Uterus (tissue), 4 donors: ENCODE results near the gene EYS. TPM values are rescaled to one million over a fixed set of nuclear protein-coding genes. Genes with fewer than 3 reads are reported as not detected.
"Not testable (repeated sequence)": the region's sequence is repeated elsewhere in the genome, so short reads cannot be mapped to it uniquely, and the experiment has no call there.

Source experiments
- DNase-seq, 2 donors: peaks; one replicate each; pipeline ENCODE4 v3.0.0-alpha.2; 2019 to 2020
- H3K27ac ChIP-seq, 2 donors: fragments of 200-600 bp; sonication (generic); 1 replicate in 1 of 2; 2 replicates in 1 of 2; pipeline ENCODE4 v1.5.1; 2016 to 2018
- H3K27me3 ChIP-seq, 2 donors: fragments of 200-600 bp; sonication (generic); one replicate each; pipeline ENCODE4 v1.5.1; 2018 to 2019; ENCODE audit warnings: control low read depth in 1 of 2
- H3K36me3 ChIP-seq, 2 donors: fragments of 200-600 bp; sonication (generic); one replicate each; pipeline ENCODE4 v1.5.1; 2019; ENCODE audit warnings: control low read depth in 1 of 2
- H3K4me1 ChIP-seq, 2 donors: fragments of 200-600 bp; sonication (generic); one replicate each; pipeline ENCODE4 v1.5.1; 2018 to 2019; ENCODE audit warnings: control low read depth in 1 of 2
- H3K4me3 ChIP-seq, 2 donors: fragments of 200-600 bp; sonication (generic); 1 replicate in 1 of 2; 2 replicates in 1 of 2; pipeline ENCODE4 v1.5.1; 2018 to 2019; ENCODE audit warnings: mild to moderate bottlenecking in 1 of 2
- H3K9me3 ChIP-seq, 2 donors: fragments of 200-600 bp; sonication (generic); one replicate each; pipeline ENCODE4 v1.5.1; 2019; ENCODE audit warnings: control low read depth in 1 of 2
- CTCF ChIP-seq, 4 experiments: fragments of 200-600 bp in 2 of 4; fragments of 450-650 bp in 2 of 4; sonication (generic) in 2 of 4; IDR thresholded peaks; one replicate each; pipeline ENCODE4 v1.5.1; 2016 to 2019; ENCODE audit warnings: antibody characterized with exemption in 4 of 4, mild to moderate bottlenecking in 2 of 4, moderate library complexity in 1 of 4
- POLR2A ChIP-seq, 2 donors: fragments of 450-650 bp; IDR thresholded peaks; one replicate each; pipeline ENCODE4 v1.6.1; 2016; ENCODE audit warnings: antibody characterized with exemption in 2 of 2, mild to moderate bottlenecking in 1 of 2, moderate library complexity in 1 of 2
- intact Hi-C: fragments of 100-400 bp; cut with DNase I; formaldehyde crosslinking; loops from one replicate; pipeline ENCODE4 v1.15.1; 2023; ENCODE audit warnings: low total_unique reads
- total RNA-seq, 4 donors: library from RNA; depleted of rRNA in 3 of 4; stranded (reverse); fragments of >200 nt in 3 of 4; gene quantifications; one replicate each; pipeline versions ENCODE4 v1.1.0 to v1.2.4, GENCODE V29; 2014 to 2023
- donor health status: DM: yes; HTN: yes; CAD: no.

The EYS gene
- total RNA-seq, 4 donors from 2014 or later, result 1.3 TPM; not detected in 3

GRCh38 chr6:64040113-64040512 lies 1666.9 kb downstream of the EYS start:
- Histone ChIP-seq H3K27ac (no peak overlapping the region), H3K4me3 (no peak overlapping the region), H3K4me1 (no peaks in the 10 kb centered on the region), H3K36me3 (no peaks in the 10 kb centered on the region), H3K9me3 (no peaks in the 10 kb centered on the region), H3K27me3 (no peaks in the 10 kb centered on the region)
- DNase-seq, result no peak
- TF ChIP-seq CTCF (IDR thresholded peaks at IDR 0.05), result no peak
- TF ChIP-seq POLR2A (IDR thresholded peaks at IDR 0.05), result no peak
- intact Hi-C loops, result no loop called here

GRCh38 chr6:64037427-64037826 lies 1669.6 kb downstream of the EYS start:
- Histone ChIP-seq H3K36me3 (no peaks in the 10 kb centered on the region), H3K9me3 (no peaks in the 10 kb centered on the region), H3K4me3 (no peak overlapping the region), H3K27me3 (no peaks in the 10 kb centered on the region), H3K27ac (no peak overlapping the region), H3K4me1 (peaks cover 0 to 4% of the 10 kb centered on the region in 2 donors)
- no peak for DNase-seq
- intact Hi-C loops, result no loop called here
- TF ChIP-seq CTCF (IDR thresholded peaks at IDR 0.05) (no peak), POLR2A (IDR thresholded peaks at IDR 0.05) (no peak)

- H3K4me1 ChIP-seq, result peaks cover 0 to 4% of the 10 kb centered on the region in 2 donors
- no peak for DNase-seq
- no peaks in the 10 kb centered on the region for H3K27me3 ChIP-seq
- TF ChIP-seq POLR2A (IDR thresholded peaks at IDR 0.05), result no peak
- TF ChIP-seq CTCF (IDR thresholded peaks at IDR 0.05), result no peak
- intact Hi-C loops, result no loop called here
- H3K9me3 ChIP-seq, result no peaks in the 10 kb centered on the region
- H3K27ac ChIP-seq, result no peak overlapping the region
- no peak overlapping the region for H3K4me3 ChIP-seq
- H3K36me3 ChIP-seq, result no peaks in the 10 kb centered on the region
These were observed 1671.9 kb downstream of the EYS start for GRCh38 chr6:64034910-64035655.

- Histone ChIP-seq H3K4me1 (peaks cover 0 to 4% of the 10 kb centered on the region in 2 donors), H3K27me3 (no peaks in the 10 kb centered on the region), H3K27ac (no peak overlapping the region), H3K4me3 (no peak overlapping the region), H3K36me3 (no peaks in the 10 kb centered on the region), H3K9me3 (no peaks in the 10 kb centered on the region)
- intact Hi-C loops, result no loop called here
- no peak for DNase-seq
- TF ChIP-seq CTCF (IDR thresholded peaks at IDR 0.05) (no peak), POLR2A (IDR thresholded peaks at IDR 0.05) (no peak)
These were observed 1672.7 kb downstream of the EYS start for GRCh38 chr6:64034291-64034690.

- H3K4me3 ChIP-seq, H3K27ac ChIP-seq, H3K36me3 ChIP-seq, H3K27me3 ChIP-seq, H3K4me1 ChIP-seq, DNase-seq, intact Hi-C loops, H3K9me3 ChIP-seq: not testable (repeated sequence)
These were observed 1675.9 kb downstream of the EYS start for GRCh38 chr6:64030950-64031618.
